HG02938 (cell line): ENCODE data around the gene POLR3A.
"Not testable (repeated sequence)": the region's sequence is repeated elsewhere in the genome, so short reads cannot be mapped to it uniquely, and the experiment has no call there.

ENCODE experiments used
- ATAC-seq: cut with Tn5 transposase; IDR thresholded peaks from one replicate; pipeline ENCODE4 v1.9.1; 2021; ENCODE audit warnings: mild to moderate bottlenecking, moderate library complexity; ENCODE audit not compliant: unreplicated experiment

Gene POLR3A

GRCh38 chr10:78025685-78026364, 3.5 kb downstream of the POLR3A start:
- ATAC-seq: no peak

DNA sequence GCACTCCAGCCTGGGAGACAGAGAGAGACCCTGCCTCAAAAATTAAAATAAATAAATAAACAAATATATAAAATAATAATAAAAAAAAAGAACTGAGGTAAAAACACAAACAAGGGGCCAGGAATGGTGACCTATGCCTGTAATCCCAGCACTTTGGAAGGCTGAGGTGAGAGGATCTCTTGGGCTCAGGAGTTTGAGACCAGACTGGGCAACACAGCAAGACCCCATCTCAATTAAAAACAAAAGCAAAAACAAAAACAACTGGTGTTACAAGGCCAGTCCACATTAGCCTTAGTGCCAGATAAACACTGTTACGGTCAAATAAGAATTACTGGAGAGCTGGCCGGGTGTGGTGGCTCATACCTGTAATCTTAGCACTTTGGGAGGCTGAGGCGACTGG, 5.6 kb downstream of the POLR3A start:
- ATAC-seq: no peak

DNA sequence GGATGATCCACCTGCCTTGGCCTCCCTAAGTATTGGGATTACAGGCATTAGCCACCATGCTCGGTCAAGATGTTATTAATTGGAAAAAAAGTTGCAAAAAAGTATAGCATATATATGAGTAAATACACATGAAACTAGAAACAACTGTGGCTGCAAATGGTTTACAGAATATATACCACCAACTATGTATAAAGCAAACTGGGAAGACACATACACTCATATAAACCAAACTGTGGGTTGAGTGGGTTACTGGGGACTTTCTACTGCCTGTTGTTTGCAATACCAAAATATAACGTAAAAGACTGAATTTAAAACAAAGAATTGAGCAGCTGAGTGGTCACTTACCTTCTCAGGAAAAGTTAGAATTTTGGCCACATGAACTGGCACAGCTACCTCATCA, 8.1 kb downstream of the POLR3A start:
- no peak for ATAC-seq

- ATAC-seq: no peak
These were observed 10.1 kb downstream of the POLR3A start for GRCh38 chr10:78019264-78019663.

GRCh38 chr10:78017856-78018255, 11.5 kb downstream of the POLR3A start:
- no peak for ATAC-seq

GRCh38 chr10:78015546-78015945, 13.8 kb downstream of the POLR3A start:
- ATAC-seq: no peak

GRCh38 chr10:78013564-78013963, 15.8 kb downstream of the POLR3A start:
- no peak for ATAC-seq

DNA sequence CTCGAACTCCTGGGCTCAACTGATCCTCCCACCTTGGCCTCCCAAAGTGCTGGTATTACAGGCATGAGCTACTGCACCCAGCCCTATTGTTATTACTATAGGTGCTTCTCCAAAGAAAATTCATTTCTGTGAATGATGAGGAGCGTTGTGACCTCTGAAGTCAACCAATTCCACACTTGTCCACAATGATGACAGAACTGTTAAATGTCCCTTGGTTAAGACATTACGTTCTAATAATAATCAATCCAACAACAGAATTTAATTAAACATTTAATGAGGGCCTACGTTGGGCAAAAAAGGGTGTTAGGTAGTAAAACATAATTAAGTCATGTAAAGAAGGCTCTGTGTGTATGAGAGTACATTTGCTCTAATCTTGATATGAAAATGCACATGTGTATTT, 18.2 kb downstream of the POLR3A start:
- ATAC-seq: no peak

DNA sequence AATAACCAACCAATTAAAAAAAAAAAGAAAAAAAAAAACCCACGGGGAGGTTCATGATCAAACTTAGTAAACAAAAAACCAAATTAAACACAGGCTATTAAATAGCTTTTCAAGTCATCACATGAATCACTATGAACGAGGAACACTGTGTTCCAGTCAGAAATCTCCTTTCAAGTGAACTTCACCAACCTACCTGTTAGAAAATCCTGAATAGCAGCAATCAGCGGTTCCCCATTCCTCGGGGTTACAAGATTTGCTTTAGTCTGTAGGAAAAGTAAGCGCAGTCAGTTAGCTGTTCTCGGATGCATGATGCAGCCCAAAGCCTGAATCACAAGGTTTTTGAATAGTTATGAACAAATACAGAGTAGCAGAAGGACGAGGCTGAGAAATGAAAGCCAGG, 19.0 kb downstream of the POLR3A start:
- ATAC-seq: no peak

GRCh38 chr10:78009662-78010061, 19.7 kb downstream of the POLR3A start:
- no peak for ATAC-seq

DNA sequence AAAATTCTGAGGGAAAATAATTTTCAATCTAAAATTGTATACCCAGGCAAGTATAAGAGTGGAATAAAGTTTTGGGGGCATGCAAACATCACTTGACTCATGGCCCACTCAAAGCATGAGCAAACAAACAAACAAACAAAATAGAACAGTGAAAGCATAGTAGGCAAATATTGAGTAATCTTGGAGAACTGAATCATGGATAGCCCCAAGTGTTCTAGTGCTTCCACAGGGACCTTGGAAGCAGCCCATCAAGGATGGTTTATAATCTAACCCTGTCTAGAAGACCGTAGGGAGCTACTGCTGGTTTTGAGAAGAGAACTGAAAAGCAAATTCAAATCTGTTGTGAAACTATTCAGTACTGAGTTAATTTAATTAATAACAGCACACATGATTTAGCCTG, 22.1 kb downstream of the POLR3A start:
- ATAC-seq: no peak

DNA sequence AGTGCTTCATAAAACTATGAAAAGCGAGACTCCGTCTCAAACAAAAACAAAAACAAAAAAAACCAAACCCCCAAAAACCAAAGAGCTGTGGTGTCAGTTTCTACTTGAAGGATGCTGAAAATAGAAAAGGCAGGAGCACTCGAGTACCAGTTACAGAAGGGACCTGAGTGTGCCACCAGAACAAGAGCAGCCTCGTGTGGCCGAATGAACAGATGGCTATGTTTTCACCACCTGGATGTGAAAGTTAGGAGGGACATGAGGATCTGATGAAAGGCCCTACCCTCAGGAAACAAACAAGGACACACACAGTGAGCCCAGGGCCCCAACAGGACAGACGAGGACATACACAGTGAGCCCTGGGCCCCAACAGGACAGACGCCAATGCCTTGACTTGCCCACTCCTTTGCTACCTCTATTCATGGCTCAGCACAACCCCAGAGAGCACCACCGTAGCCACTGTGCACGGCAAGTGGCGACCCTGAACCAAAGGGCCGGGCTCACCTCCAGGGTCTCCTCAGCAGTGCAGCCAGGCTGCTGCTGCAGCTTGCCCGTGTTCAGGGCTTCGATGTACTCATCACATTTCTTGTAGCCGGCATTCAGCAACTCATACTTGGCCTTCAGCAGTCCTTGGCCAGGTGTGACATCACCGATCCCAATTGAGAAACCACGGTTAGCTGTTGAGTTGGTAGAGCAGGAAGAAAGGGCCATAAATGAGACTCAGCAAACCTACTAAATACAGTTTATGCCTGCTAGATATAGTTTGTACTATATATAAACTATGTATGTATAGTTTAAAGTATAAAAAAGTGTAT, 24.9 kb downstream of the POLR3A start:
- no peak for ATAC-seq

DNA sequence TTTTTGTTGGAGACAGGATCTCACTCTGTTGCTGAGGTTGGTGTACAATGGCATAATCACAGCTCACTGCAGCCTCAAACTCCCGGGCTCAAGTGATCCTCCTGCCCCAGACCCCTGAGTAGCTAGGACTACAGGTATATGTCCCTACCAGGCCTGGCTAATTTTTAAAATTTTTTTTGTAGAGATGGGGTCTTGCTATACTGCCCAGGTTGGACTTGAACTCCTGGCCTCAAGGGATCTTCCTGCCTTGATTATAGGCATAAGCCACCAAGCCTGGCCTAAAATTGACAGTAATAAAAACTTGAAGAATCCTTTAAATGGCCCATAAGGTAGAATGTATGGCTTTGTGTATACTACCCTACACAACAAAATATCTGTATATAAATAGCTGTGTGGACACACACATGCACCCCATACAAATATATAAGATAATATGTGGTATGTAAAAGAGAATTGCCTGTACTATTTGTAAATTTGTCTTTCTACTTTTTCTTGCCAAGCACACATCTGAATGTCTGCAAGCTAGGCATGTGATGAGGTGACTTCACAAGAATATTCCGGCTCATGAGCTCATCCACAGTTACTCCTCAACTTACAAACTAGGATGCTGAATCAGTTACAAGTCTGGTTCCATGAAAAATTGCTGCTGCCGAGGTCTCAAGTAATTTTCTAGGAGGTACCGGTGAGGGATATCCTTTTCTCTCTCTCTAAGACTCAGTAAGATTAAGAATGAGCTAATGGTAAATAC, 26.6 kb downstream of the POLR3A start:
- ATAC-seq: no peak

DNA sequence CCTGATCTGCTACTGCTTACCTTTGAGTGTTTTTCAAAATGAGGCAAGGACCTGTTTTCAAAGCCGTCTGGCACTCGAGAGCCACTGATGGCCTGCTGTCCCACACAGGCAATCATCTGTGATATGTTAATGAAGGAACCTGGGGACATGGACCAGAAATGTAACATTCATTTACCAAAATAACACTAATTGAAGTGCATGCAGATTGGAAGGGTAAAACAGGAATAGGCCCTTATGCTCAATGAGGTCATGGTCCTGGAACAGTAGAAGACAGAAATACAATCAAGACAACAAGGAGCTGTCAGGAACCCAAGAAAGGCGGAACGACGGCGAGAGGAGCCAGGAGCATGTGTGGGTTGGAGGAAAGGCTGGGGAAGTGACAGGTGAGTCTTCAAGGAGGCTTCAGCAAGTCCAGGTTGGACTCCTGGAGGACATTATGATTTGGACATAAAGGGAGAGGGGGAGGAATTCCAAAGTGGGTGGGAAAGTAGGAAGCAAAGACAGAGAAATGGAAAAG, 28.3 kb downstream of the POLR3A start:
- no peak for ATAC-seq

DNA sequence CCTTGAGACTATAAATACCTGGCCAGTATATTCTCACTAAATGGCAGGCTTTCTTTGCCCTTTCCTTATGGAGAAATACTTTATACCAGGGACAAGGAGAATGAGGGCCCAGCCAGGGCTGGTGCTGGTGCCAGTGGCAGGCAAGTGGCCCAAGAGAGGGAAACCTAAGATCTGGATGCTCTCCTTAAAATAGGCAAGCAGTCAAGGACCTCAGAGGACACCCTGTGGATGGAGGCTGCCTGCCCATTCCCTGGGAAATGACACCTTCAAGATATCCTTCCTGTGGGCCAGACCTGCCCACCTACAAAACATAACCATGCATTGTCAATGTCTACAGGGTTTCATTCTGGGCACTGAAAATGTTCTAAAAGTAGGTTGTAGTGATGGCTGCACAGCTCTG, 29.1 kb downstream of the POLR3A start:
- ATAC-seq: no peak

GRCh38 chr10:77998780-77999179, 30.5 kb downstream of the POLR3A start:
- not testable (repeated sequence) for ATAC-seq

DNA sequence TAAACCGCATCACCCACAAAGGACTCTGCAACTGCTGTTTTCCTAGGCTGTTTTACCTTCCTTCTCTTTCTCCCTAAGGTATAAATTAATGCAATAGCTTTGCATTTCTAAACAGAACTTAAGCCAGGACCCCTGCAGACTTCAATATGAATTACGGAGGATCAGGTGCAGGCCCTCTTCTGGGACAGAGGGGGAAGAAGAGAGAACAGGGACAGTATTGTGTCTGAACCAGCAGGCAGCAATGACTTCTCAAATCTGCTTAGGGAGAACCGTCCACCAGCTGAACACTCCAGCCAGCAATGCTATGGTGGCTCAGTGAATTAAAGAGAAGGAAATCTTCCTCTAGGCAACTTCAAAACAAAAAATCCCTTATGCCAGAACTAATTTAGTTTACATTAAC, 35.7 kb downstream of the POLR3A start:
- ATAC-seq: no peak

GRCh38 chr10:77989081-77989724, 40.1 kb downstream of the POLR3A start:
- ATAC-seq: no peak

- ATAC-seq: no peak
These were observed 41.6 kb downstream of the POLR3A start for GRCh38 chr10:77987671-77988255.

DNA sequence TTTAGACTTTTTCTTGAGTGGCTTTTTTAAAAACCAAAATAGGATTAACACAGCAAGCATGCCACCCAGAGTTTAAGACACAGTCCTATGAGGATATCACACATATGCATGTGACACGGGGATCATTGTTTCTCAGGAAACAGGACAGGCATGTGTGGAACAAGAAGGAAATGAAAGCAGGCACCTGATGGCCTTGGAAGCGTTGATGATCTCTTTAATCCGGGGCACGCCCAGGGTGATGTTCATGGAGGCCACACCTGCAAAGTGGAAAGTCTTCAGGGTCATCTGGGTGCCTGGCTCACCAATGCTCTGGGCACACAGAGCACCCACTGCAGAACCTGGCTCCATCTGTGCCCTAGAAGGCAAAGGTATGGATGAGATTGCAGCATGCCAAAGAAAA, 44.3 kb downstream of the POLR3A start:
- no peak for ATAC-seq
